GM19324 (cell line): Measurements from ENCODE around the gene TSPAN32.
"Not testable (repeated sequence)": the region's sequence is repeated elsewhere in the genome, so short reads cannot be mapped to it uniquely, and the experiment has no call there.

Experiments used
- ATAC-seq: cut with Tn5 transposase; IDR thresholded peaks from one replicate; pipeline ENCODE4 v1.9.1; 2021; ENCODE audit warnings: mild to moderate bottlenecking, moderate library complexity; ENCODE audit not compliant: unreplicated experiment, low FRiP score

TSPAN32 gene

DNA sequence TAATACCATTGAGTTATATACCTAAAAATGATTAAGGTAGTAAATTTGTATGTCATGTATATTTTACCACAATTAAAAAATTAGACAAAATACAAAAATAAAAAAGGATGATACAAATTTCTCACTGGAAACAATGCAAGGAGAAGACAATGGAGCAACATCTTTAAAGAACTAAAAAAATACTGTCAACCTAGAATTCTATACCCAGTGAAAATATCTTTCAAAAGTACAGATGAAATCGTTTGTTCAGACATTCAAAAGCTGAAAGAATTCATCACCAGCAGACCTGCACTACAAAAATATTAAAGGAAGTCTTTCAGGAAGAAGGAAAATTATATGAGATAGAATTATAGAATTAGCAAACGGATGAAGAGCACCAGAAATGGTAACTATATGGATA is 21.6 kb upstream of the TSPAN32 start:
- ATAC-seq = no peak

DNA sequence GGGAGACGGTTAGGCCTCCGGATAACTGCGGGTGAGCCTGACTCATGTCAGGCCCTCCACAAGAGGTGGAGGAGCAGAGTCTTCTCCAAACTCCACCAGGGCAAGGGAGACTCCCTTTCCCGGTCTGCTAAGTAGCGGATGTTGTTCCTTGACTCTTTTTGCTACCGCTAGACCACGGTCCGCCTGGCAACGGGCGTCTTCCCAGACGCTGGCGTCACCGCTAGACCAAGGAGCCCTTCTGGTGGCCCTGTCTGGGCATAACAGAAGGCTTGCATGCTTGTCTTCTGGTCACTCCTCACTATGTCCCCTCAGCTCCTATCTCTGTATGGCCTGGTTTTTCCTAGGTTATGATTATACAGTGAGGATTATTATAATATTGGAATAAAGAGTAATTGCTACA is 15.5 kb upstream of the TSPAN32 start:
- ATAC-seq = not testable (repeated sequence)

DNA sequence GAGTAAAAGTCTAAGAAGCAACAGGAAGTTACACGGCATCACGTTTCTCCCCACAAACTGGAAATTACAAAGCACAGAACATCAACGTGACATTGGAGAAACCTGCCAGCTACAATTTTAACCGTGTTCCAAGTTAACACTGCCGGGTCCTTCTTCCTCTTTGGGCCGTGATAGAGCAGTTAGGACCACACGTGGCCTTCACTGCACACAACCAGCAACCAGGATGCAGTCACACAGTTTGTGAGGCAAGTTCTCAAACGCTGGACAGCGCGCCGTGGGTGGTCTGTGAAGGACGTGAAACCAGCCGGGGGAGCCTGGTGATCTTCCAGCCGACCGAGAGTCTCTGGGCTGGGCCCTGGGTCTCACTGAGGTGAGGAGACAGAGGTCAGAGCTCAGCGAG is 14.7 kb upstream of the TSPAN32 start:
- ATAC-seq = no peak

DNA sequence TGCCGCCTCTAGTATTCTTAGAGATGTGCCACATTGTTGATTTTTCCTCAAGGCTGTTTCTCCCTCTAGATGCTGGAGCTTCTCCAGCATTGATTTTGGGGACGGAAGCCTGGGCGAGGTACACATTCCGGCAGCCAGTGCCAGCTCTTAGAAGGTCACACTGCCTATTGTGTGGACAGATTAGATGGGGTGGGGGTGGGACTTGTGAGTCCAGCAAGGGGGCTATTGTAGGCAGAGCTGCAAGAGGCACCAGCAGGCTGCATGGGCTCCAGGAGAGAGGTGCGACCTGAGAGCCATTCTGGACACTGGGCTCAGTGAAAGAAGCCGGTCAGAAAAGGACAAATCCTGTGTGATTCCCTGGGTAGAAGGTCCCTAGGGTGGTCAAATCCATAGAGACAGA is 12.5 kb upstream of the TSPAN32 start:
- ATAC-seq = no peak

DNA sequence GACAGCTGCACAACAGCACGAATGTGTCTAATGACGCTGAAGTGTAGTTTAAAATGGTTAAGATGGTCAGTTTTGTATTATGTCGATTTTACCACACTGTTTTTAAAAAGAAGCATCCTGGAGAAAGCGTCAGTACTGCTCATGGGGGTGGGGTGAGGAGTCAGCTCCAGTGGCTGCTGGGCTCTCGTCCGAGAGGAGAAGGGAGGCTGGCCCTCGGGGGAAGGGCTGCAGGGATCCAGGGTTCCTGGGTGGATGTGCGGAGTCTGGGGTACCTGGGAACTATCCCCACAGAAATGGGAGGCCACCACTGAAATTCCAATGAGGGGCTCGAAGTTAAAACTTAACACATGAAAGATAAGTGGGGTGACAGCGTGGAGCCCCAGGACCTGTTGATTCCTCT is 12.0 kb upstream of the TSPAN32 start:
- ATAC-seq = no peak

DNA sequence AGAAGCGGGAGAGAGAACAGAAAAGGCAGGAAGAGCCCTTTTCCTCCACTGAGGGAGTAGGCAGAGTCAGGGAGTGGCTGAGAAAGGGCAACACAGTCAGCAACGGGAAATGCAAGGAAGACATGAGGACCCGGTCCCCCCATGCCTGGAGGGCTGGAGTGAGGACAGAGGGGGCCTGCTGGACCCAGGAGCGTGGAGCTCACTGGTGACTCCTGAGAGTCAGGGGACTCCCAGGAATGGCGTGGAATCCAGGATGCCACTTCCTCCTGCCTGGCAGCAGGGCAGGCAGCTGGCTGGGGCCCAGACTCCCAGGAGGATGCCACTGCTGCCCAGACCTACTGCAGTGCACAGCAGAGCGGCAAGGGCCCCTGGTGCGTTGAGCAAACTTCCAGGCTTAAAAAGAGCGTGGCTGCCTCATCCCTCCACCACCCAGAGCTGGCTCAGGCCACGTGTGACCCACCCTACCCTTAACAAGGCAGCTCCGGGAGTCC is 11.4 kb upstream of the TSPAN32 start:
- ATAC-seq = no peak

DNA sequence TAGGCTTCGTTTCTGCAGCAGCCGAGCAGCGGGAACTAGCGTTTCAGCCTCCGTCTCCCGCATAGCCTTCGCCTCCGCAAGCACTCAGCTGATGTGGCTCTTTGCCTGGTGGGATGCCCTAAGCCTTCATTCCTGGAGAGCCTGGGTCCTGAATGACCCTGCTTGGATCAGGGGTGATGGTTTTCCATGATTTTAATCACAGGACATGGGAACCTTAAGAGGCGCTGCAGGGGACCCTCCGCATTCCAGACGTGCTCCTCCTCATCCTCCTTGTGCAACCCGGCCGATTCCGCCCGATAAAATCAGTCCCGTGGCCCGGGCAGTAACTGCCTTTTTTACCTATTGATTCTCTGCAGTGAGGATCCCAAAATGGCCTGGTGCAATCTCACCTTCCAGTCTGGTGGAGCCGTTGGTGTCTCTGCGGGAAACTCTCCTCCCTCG is 8.3 kb upstream of the TSPAN32 start:
- ATAC-seq = no peak

DNA sequence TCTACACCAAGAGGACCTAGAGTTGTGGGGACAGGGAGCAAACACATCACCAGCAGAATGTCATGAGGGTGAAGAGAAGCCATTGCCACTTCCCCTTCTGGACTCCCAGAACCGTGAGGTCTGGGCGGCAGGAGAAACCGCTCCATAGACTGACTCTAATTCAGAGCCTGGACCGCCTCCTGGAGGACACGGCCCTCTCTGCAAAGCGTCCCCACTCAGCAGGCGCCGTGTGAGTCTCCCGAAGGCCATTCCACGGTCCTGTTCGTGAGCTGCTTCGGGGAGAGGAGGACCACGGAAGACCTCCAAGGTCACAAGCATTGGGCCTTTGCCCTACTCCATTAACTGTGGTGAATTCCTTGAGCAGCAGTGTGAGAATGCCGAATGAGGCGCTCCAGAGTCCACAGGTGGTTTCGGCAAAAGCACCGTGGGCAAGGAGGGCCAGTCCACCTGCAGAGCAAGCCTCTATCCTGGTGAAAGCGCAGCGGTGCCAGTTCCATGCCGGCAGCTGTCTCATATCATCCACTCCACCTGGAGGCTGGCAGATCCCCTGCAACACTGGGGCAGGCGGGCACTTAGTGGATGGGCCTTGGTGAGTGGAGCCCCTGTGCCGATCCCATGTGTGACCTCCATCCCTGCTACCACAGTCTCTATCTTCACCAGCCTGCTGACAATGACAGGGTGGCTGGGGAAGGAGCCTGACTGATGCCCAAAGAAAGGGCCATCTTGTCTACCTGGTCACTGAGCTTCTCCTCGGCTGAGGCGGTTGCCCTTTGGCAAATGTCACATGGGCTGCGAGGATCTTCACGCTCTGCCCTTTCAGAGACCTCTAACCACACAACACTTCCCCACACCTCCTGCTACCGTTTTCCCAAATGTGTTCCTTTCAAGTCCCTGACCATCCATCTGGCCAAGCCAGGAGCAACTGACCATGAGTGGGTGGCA is 7.6 kb upstream of the TSPAN32 start:
- ATAC-seq = no peak

DNA sequence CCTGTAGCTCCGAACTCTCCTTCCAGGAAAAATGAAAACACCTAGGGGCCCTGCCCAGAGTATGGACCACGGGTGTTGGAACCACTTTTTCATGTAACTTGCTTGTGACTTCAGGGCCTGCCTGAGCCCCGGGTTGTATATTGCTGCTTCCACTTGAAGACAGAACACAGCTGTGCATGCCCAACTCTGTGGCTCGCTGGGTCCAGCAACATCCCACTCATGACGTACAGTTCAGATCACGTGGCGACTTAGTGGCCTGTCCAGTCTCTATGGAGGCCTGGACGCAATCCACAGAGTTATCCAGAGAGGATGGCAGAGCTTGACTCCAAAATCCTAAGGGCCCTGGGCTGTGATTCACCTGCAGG is 6.9 kb upstream of the TSPAN32 start:
- no peak for ATAC-seq

DNA sequence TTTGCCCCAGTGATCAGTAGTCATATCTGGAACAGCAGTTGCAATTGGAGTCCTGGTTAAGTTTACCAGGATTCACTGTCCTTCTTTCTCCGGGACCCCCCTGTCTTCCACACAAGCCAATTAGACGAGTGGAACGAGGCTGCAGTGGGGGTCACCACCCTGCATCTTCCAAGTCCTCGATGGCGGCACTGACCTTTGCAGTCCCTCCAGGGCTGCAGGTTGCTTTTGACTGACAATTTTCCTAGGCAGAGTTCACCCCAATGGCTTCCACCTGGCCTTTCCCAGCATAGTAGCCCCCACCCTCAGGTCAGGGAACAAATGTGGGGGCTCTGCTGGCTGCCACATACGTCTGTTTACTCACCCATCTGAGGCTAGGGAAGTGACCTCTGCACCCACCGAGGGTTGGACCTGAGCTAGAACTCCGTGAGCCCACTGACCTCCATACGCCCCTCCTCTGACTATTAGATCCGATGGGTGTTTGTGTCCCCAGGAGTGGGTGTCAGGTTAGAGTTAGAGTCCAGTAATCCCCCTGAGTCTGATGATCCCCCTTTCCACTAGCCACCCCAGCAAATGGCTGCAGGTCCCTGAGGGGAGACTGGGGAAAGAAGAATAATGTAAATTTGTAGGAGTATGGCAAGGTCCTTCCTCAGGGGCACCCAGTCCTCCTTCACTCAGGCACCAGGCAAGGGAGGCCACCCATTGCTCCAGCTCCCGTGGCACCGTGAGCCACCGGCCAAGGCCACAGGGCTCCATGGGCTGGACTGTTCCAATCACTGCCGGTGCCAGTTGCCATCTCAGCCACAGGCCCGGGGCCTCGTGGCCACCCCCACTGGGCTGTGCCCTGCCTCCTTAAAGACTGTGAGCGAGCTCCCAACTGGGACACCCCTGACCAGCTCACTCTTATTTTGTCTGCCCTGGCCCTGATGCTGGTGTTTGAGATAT is 5.6 kb upstream of the TSPAN32 start:
- ATAC-seq = no peak

DNA sequence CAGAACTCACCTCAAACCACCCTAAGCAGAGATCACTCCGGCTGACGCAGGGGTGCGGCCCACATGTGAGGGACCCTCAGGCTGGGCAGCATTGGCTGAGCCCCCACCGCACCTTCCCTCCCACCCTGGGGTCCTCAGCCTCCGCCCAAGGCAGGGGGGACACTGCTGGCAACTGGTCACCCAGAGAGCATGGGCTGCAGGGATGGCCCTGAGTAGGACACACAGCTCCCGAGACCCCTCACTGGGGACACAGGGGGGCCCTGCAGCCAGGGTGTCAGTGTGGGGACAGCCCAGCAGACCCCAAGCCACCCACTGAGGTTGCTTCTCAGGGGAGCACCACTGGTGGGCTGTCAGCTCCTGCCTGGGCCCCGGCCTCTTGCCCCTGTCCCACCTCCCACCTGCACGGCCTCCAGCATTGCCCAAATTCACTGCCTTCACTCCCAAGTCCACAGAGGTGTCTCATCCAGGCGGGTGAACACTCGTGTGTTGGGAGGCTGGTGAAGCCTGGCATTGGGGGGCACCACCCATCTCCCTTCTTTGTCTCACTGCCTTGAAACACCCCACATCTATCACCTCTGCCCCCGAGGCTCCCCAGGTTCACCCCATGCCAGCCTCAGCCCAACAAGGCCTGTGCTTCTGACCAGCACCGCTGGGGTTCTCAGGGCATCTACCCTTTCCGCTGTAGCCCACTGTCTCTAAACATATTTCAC is 4.7 kb upstream of the TSPAN32 start:
- ATAC-seq = no peak

DNA sequence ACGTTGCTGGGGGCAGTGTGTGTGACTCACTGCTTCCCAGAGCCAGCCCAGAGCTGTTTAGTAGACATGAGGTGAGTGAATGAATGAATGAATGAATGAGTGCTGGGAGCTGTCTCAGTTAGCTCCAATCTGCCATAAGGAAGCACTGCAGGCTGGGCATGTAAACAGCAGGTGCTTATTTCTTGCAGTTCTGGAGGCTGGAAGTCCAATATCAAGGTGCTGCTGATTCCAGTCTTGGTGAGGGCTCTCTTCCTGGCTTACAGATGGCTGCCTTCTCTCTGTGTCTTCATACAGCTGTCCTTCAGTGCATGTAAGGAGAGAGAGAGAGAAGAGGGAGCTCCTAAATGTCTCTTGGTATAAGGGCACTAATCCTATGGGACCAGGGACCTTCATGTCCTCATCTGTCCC is 4.2 kb upstream of the TSPAN32 start:
- ATAC-seq = no peak

DNA sequence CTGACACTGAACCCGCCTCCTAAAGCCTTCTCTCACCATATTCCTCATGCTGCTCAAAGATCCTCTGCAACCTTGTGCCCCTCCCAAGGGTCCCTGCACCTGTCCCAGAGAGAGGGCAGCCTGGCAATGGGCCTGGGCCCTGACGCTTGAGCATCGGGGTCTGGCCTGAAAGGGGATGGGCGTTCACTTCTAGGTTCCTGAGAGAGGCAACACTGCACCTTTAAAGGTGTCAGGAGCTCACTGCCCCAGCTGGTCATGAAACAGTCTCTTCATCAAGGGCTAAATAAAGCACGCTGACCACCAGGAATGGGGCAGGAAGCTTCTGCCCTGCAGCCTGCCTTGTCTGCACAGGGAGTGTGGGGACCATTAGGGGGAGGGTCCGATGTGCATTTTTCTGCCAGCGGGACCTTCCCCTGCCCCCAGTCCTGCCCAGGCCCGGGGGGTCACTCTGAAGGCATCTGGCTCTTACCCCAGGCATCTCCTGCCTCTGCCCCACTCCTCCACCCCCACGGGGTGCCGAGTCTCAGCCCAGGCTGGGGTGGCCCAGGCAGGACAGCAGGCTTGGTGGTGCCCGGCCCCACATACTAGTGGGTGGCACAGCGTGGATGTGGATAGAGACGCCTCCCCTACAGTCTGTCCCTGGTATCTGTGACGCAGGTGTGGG is 3.5 kb upstream of the TSPAN32 start:
- ATAC-seq = no peak

DNA sequence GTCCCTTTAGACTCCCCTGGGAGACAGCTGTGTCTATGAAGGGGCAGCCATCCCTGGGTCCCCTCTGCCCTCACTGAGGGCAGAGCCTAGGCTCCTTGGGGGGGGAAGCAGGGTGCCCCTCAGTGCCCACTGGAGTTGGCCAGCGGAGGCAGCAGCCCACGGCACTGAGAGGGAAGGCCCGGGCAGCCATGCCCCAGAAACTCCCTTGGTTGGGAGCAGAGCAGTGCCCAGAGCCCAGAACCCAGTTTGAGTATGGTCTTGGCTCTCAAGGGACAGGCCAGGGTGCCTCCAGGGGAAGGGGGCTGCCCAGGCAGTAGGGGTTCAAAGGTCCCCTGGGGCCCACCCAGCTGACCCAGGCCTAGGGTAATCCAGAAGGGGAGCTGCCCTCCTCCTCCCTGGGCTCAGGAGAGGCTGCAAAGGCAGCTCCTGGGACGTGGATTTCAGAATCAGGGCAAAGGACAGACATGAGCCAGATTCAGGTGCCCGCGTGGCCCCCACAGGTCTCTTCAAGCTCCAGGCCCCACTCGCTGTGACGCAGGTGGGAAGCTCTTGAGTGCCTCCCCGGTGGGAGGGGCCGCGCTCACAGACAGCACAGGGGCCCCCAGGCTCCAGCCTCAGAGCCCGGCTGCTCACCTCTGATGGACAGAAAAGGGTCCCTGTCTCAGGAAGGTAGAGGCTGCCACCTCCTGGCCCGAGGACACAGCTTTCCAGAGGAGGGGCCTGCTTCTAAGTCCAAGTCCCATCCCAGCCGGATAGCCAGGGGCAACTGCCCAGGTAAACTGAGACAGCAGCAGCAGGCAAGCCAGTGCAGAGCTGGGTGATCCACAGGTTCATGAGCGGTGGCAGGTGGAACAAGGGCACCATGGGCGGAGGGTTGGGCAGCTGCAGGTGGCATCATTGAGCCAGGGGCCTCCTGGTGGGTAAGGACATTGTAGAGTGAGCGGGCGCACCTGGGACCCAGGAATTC is 2.7 kb upstream of the TSPAN32 start:
- no peak for ATAC-seq

DNA sequence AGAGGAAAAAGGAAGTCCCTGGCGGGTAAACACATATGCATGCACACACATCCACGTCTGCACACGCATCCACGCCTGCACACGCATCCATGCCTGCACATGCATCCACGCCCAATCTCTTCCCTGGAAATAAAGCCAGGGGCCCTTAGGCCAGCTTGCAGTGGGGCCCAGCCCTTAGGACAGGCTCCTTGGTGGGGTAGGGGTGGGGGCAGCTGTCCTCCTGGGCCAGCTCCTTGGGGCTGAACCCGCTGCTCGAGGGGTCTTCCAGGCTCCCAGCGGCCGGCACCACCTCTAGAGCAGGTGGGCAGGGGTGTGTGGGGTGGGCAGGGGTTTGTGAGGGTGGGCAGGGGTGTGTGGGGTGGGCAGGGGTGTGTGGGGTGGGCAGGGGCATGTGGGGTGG is 2.0 kb upstream of the TSPAN32 start:
- no peak for ATAC-seq

DNA sequence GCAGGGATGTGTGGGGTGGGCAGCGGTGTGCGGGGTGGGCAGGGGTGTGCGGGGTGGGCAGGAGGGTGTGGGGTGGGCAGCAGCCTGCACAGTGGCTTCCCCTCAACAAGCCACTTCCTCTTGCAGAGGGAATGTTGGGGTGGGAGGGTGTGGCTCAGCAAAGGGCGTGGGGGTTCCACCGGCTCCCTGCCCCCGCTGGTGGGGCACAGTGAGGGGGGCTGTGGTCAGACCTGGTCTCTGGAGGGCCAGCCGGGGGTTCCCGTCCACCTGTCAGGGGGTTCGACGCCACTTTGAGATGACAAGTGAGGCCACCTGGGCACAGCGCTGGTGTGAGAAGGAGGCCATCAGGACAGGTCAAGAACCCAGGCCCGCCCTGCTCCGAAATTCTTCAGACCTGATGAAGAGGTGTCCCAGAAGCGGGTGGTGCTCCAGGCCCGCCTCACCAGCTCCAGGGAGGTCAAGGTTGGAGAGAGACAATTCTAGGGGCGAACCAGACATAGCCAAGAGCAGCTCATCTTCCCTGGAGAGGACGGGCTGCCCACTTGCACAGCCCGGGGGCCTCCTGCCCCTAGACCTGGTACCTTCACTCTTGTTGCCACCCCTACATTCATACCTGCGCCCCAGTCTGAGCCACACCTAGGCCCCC is 1.4 kb upstream of the TSPAN32 start:
- no peak for ATAC-seq

DNA sequence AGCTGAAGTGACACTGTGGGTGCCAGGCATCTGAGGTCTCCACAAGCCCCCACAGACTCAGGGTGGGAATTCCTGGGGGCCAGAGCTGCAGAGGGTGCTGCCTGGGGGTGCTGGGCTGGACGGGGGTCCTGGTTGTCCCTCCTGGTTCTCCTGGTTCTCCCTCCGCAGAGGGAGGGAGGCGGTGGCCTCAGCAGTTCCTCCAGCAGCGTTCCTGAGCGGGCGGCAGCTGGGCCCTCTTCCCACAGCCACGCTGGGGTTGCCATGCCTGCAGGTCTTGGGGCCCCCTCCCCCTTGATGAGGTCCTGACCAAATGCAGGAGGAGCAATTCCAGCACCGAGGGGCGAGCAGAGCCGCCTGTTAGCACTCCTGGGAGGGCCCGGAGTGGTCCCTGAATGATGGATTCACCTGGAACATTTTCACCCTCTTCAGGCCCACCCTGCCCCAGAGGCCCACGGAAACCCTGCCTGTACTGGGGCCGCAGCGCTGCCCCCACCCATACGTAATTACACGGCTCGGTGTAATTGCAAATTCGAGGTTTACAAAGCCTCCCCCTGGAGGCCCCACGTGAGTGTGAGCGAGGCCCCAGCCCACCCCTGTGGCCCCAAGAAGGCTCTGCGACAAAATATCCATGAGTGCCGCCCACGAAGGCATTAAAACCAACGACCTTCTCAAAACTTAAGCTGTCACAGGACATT is 730 bp upstream of the TSPAN32 start:
- no peak for ATAC-seq
